NCI-H1930 (cell line): ENCODE data around the gene WDR86.

Experiments used
- DNase-seq, 2 experiments: peaks; one replicate each; lab custom pipeline; 2025; lab: John Stamatoyannopoulos, UW

The WDR86 gene

DNA sequence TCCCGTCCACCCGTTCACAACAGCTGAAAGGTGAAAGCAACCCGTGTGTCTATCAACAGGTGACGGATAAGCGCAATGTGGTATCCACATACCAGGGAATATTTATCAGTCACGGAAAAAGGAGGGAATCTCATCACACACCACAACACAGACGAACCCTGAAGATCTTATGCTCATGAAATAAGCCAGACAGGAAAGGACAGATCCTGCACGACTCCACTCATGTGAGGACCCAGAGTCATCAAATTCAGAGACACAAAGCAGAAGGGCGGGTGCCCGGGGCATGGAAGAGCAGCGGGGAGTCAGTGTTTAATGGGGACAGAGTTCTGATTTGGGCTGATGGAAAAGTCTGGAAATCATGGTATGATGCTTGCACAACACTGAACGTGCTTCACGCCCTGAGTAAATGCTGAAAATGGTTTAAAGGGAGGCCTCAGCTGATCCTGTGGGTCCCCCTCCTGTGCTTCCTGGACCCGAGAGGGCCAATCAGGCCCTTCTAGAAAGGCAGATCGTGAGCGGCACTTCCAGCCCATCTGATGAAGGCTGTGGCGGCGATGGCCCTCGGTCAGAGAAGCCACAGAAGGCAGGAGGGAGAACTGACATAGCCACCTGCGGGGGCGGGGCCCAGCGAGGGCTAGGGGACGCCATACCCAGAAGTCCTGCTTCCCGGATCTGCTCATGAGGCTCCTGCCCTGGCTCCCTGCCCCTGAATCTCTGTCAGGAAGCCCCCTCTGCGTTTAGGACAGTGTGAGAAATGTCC is 19.1 kb downstream of the WDR86 start:
- DNase-seq = no peak

- no peak for DNase-seq
These were observed 19.9 kb downstream of the WDR86 start for GRCh38 chr7:151389768-151390597.

- DNase-seq = no peak
These were observed 20.6 kb downstream of the WDR86 start for GRCh38 chr7:151389096-151389767.

GRCh38 chr7:151388430-151388829 is 21.4 kb downstream of the WDR86 start:
- DNase-seq = no peak

DNA sequence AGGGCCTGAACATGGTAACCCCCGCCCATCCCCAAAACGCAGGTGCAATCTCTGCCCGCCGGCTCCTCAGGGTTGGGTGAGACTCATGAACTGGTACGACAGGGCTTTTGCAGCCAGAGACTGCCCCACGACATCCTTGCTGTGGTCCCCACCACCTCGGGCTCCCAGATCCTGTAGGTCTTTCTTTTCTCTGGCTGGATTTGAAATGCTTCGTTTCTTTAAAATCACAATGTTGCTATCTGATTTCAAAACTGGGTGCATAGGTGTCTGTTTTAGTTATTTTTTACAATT is 21.9 kb downstream of the WDR86 start:
- no peak for DNase-seq

GRCh38 chr7:151387161-151388006 is 22.5 kb downstream of the WDR86 start:
- DNase-seq = no peak

DNA sequence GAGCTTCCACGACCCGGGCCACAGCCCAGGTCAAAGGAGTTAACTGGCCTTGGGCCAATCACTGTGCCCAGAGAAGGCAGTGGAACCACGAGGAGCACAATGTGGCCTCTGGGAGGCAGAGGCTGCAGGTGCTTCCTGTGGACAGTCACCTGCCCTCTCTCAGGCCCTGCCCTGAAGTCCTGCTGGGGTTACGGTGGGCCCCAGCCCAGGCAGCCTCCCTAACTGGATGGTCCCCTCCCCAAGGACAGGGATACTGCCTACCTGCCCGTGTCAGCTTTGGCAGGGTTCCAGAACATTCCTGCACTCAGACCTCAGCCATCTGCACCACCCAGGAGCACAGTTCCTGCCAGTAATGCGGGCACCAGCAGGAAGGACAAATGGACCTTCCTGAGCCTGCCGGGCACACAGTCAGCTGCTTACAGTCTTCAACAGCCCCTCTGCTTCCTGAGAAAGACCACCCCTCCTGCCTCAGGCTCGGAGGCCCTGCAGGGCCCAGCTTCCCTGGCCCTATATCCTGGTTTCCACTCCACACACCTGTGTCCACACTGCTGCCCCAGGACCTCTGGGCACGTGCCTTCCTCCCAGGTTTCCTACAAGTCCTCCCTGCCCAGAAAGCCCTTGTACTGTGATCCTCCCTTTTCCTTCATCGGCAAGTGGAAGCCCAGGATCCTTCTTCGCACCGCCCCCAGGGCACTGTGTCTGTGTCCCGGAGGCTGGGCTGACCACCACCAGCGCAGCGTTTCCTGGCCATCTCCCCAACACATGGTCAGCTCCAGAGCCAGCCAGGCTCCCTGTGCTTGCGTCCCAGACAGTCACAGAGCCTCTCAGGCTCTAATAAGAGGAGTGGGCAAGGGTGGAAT is 23.3 kb downstream of the WDR86 start:
- DNase-seq = no peak

- DNase-seq = no peak
These were observed 24.1 kb downstream of the WDR86 start for GRCh38 chr7:151385626-151386300.

DNA sequence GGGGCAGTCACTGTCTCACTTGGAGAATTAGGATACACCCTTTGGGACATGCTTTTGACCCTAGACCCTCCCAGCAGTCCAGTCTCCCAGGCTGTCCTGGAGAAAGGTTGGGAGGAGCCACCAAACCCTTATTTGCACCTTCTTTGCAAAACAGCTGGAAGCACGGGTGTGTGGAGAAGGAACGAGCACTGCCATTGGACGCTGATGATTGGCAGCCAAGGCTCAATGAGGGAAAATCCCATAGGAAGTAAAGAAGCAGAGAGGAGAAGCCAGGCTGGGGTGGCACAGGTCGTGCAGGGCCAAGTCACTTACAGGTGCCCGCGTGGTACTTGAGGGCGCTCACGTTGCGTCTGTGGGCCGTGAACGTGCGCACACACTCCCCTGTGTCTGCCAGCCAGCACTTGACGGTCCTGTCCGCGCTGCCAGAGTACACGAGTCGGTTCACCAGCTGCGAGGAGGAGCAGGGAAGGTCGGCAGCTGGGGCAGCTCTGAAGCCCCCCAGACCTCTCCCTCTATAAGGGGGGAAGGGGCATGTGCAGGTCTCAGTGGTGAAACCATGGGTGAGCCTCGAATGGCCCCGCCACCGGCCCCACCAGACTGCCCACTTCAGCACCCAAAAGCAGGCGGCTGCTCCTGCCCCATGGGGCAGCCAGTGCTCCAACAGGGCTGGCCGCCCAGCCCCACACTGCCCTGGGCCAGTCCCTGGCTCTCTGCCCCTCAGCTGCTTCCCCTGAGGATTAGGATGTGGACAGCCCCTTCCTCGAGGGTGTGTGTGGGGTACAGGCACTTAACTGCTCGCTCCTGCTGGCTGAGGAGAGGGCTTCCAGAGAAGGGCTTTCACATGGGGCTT is 24.8 kb downstream of the WDR86 start:
- DNase-seq = no peak

- DNase-seq = no peak
These were observed 25.5 kb downstream of the WDR86 start for GRCh38 chr7:151384352-151384697.

DNA sequence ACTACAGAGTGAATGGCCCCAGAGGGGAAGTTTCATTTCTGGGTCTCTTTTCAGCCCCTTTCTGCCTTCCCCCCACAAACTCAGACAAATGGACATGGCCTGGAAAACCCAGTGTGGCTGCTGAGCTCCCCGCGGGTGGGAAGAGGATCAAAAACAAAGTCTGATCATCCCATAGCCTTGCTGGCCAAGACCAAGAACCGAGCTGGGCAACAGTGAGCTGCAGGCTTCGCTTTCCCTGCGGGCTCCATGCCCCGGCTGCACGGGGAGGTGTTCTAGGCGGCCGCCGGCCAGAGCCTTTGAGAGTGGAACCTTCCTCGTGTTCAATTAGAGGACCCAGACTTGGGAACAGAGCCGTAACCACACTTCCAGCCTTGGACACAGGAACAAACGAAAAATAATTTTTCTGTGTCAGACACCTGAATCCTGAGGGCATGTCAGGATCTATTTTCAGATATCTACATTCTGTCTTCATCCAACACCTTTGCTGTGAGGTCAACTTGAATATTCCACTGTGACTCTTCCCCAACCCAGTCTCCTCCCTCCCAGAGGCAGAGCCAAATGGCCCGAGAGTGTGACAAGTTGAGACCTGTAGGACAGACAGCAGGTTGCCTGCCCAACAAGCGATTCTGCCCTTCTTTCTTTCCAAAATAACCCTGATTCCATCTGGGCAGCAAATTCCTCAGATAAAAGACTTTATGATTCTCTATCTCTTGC is 26.0 kb downstream of the WDR86 start:
- DNase-seq = no peak

DNA sequence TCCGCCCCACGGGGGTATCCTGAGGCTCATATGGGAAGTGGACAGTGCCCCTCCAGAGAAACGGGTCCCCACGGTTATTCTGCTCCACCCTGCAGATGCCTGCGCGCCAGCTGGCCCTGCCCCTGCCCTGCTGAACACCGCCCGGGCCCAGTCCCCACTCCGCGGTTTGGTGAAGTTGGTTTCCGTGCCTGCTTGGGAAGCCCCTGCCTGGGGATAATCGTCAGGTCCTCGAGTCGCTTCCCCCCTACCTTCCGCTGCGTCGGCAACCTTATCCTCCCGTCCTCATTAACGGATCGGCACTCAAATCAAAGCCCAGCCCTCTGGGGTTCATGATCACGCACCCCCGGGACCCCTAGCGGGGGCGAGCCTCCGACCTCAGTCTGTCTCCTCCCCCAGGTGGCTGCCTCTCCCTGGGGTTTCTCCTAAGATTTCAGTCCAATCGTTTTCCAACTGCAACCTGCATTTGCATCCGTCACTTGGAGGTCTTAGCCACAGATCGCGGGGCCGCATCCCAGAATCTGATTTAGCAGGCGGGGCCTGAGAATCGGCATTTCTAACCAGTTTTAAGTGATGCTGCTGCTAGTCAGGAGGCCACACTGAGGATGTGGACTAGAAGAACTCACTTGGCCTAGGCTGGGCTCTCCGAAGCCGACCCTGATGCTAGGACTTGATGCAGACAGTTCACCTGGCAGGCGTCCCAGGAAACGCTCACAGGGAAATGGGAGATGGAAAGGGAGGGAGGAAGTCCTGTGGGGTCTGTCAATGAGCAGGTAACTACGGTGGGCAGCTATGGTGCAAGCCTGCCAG is 27.6 kb downstream of the WDR86 start:
- DNase-seq = no peak

GRCh38 chr7:151381348-151382078 is 28.3 kb downstream of the WDR86 start:
- peak; percentile 23 to 30 for DNase-seq

- no peak for DNase-seq
These were observed 28.8 kb downstream of the WDR86 start for GRCh38 chr7:151381098-151381347.

DNA sequence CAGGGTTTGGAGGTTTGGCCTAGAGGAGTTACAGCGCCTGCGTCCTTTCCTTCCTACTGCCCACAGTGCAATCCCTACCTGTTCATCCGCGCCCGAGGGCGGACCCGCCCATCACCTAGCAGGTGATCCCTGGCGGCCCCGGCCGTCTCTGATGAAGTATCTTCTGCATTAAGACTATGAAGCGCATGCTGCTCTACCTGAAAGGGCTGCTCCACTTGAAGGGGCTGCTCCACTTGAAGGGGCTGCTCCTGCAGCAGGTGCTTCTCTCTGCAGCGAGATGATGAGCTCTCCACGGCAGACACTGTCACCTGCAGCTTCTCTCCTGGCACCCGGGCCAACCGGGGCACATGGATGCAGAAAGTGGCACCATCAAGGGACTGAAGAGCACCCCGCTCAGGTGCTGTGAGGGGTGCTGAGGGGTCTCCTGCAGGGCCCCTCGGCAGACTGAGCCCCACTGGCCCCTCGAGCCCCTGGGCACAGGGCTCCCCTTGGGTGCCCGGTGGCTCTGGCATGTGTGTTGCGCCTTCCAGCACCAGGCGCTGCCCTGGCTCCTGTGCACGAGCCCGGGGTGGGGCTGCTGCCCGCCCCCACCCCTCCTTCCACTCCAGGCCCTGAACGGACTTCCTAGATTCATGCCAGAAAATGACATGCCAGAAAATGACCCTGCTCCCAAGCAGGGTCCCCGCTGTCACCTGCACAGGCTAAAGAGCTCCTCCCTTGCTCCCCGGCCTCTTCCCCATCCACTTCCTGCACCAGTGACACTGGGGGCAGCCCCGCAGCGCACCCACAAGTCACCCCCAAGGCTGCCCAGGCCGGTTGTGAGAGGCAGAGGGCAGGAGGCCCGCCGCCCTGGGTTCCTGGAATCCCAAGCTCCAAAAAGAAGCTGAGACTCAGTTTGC is 29.4 kb downstream of the WDR86 start:
- no peak for DNase-seq

GRCh38 chr7:151379534-151380198 is 30.2 kb downstream of the WDR86 start:
- DNase-seq = no peak
